Lung microvascular endothelial cell (primary cell): ENCODE results near the gene RASA1. TPM values are rescaled to one million over a fixed set of nuclear protein-coding genes. Genes with fewer than 3 reads are reported as not detected.

Experiments used
- total RNA-seq: library from RNA; depleted of rRNA; stranded (reverse); fragments of >200 nt; gene quantifications from 2 replicates; pipeline ENCODE4 v1.2.1, GENCODE V29; 2014

The RASA1 gene
- total RNA-seq, 1 donor from 2014 or later, result 44.4 TPM

Other genes with a start within 250 kb of the RASA1 start
- 46.4 and 57.7 TPM in 2 replicates for gene CCNH, start 145.0 kb downstream of the RASA1 start, total RNA-seq